Fibroblast of villous mesenchyme (primary cell): ENCODE results near the gene SCO1. TPM values are rescaled to one million over a fixed set of nuclear protein-coding genes. Genes with fewer than 3 reads are reported as not detected.
"Not testable (repeated sequence)": the region's sequence is repeated elsewhere in the genome, so short reads cannot be mapped to it uniquely, and the experiment has no call there.

Experiments
- DNase-seq: peaks from one replicate; pipeline ENCODE4 v3.0.0-alpha.2; 2010; ENCODE audit warnings: low read depth
- H3K4me3 ChIP-seq: 2 replicates; pipeline ENCODE4 v1.5.1; 2011; ENCODE audit warnings: low read depth, mild to moderate bottlenecking, low read length
- total RNA-seq: library from RNA; depleted of rRNA; stranded (reverse); fragments of >200 nt; gene quantifications from 2 replicates; pipeline ENCODE4 v1.2.3, GENCODE V29; 2012
- TF ChIP-seq, protein P1 (sequence below): IDR thresholded peaks from 2 replicates; pipeline ENCODE4 v1.5.1; 2012; ENCODE audit warnings: low read depth, mild to moderate bottlenecking, low read length; ENCODE audit not compliant: insufficient read depth

Gene SCO1
- total RNA-seq, 1 donor: 17.3 TPM

DNA sequence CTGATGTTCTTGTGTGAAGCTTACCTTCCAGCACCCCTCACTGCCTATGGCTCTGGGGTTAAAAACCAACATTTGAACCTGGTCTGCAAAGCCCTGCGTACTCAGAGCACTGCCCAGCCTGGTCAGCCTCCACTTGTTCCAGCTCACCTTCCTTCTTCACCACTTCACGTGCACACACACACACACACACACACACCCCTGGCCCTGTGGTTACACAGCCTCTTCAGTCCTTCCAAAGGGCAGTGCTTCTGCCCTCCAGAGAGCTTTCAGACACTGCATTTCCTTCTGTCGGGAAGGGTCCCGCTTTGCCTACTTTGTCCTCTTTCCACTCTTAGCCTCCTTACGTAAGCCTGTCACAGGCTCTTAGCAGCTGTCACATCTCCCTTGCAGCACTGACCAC lies 42.1 kb upstream of the SCO1 start:
- TF ChIP-seq, protein P1, sequence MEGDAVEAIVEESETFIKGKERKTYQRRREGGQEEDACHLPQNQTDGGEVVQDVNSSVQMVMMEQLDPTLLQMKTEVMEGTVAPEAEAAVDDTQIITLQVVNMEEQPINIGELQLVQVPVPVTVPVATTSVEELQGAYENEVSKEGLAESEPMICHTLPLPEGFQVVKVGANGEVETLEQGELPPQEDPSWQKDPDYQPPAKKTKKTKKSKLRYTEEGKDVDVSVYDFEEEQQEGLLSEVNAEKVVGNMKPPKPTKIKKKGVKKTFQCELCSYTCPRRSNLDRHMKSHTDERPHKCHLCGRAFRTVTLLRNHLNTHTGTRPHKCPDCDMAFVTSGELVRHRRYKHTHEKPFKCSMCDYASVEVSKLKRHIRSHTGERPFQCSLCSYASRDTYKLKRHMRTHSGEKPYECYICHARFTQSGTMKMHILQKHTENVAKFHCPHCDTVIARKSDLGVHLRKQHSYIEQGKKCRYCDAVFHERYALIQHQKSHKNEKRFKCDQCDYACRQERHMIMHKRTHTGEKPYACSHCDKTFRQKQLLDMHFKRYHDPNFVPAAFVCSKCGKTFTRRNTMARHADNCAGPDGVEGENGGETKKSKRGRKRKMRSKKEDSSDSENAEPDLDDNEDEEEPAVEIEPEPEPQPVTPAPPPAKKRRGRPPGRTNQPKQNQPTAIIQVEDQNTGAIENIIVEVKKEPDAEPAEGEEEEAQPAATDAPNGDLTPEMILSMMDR: no peak
- H3K4me3 ChIP-seq: no peak overlapping the region
- no peak for DNase-seq

DNA sequence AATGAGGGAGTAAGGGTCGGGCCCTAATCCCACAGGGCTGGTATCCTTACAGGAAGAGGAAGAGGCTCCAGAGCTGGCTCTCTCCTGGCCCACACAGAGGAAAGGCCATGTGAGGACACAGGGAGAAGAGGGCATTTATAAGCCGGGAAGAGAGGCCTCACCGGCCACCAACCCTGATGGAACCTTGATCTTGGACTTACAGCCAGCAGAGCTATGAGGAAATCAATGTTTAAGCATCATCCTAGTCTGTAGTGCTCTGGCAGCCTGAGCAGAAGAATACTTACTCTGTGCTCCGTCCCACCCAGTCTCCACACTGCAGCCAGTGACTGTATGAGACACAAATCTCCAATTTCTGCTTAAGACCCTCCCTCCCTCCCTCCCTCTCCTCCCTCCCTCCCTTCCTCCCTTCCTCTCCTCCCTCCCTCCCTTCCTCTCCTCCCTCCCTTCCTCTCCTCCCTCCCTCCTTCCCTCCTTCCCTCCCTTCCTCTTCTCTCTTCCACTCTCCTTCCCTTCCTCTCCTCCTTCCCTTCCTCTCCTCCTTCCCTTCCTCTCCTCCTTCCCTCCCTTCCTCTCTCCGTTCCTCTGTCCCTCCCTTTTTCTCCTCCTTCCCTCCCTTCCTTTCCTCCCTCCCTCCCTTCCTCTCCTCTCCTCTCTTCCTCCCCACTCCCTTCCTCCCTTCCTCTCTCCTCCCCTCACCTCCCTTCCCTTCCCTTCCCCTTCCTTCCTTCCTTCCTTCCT lies 41.4 kb upstream of the SCO1 start:
- no peak overlapping the region for H3K4me3 ChIP-seq
- no peak for DNase-seq
- TF ChIP-seq, protein P1: no peak

DNA sequence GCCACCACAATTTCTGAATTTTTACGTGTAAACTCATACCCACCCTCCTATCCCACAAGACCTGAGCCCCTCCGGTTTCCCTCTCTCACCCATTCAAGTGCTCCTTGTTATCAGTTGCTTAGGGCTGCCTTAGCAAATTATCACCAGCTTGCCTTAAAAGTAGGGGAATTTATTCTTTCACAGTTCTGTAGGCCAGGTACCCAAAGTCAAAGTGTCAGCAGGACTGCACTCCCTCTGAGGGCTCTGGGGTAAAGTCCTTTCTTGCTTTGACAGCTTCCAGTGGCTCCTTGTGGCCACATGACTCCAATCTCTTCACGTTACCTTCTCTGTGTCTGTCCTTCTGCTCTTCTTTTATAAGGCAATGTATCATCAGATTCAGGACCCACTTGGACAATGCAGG lies 40.4 kb upstream of the SCO1 start:
- no peak overlapping the region for H3K4me3 ChIP-seq
- DNase-seq: no peak
- TF ChIP-seq, protein P1: no peak

DNA sequence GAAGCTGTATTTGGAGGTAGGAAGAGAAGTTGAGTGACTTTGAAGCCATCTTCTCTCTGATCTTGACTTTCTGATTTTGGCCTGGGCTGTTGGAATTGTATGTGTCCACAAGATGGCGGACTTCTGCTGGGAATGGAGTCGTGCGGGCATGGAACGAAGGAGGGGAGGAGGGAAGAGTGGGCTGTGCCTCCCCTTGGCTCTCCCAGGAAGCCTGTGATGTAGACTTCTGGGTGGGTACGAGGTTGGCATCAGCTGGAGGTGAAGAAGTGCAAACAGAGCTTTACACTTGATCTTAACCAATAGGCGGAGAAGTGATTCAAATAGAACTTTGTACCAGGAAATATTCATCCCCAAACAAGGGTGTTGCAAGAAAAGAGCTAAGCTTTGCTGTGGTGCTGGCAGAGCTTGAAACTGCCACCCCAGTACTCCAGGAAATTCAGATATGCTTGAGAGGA lies 39.9 kb upstream of the SCO1 start:
- DNase-seq: peak; percentile 61
- TF ChIP-seq, protein P1: peak; percentile 83
- no peak overlapping the region for H3K4me3 ChIP-seq

DNA sequence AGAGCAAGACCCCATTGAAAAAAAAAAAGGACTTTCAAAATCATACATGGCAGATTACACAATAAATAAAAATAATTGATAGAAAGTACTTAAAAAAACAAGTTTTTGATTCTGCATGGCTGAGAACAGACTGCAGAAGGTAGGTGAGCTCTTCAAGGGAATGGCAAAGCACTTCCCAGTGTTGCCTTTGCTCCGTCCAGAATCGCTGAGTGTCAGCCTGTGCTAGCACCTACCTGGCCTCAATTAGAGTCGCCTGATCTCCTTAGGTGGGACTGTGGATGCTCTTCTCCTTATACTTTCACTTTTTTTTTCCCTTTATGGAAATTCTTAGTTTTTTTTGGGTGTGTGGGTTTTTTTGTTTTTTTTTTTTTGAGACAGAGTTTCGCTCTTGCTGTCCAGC lies 38.5 kb upstream of the SCO1 start:
- H3K4me3 ChIP-seq: no peak overlapping the region
- DNase-seq: no peak
- TF ChIP-seq, protein P1: no peak

- no peak overlapping the region for H3K4me3 ChIP-seq
- no peak for DNase-seq
- TF ChIP-seq, protein P1: no peak
Measured at GRCh38 chr17:10735251-10735650, 37.9 kb upstream of the SCO1 start.

- no peak overlapping the region for H3K4me3 ChIP-seq
- TF ChIP-seq, protein P1: no peak
- no peak for DNase-seq
Measured at GRCh38 chr17:10733666-10734065, 36.3 kb upstream of the SCO1 start.

DNA sequence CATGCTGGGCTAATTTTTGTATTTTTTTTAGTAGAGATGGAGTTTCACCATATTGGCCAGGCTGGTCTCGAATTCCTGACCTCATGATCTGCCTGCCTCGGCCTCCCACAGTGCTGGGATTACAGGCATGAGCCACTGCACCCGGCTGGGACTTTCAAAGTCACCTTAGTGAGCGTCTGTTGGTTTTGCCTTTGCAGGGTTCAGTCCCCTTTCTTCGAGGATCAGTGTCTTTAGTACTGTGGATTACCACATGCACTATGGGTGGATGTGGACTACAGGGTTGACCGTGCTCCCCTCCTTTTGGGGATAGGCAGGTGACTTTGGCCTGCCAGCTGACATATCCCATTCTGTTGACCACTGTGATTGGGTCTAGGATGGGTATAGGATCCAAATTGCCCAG lies 34.8 kb upstream of the SCO1 start:
- not testable (repeated sequence) for H3K4me3 ChIP-seq, DNase-seq
